HG03469 (cell line): ENCODE data around the gene FAM170A.

Experiments used
- ATAC-seq: cut with Tn5 transposase; IDR thresholded peaks from one replicate; pipeline ENCODE4 v1.9.1; 2021; ENCODE audit warnings: mild to moderate bottlenecking, moderate library complexity, moderate number of reproducible peaks; ENCODE audit not compliant: unreplicated experiment

FAM170A gene

DNA sequence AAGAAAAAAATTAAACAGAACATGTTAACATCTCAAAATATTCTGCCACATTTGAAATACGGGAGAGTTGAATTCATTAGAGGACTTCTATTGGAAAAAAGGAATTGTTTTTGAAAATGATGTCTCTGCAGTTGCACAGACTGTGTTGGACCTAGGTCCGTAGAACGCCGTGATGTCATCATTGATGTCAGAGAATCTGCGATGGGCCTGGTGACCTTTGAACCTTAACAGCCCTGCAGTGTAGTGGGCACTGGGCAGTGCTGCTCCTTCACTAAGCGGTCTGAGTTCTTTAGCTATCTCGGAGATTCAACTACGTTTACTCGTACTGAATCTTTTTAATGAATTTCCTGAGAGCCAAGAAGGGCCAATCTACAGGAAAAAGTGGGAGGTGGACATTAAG is at the start of gene FAM170A:
Gene FAM170A, plus strand, starts transcription at position 220 of the 400 bp plus-strand sequence. CDS start 211 bp downstream, outside the sequence.
- ATAC-seq, result no peak

DNA sequence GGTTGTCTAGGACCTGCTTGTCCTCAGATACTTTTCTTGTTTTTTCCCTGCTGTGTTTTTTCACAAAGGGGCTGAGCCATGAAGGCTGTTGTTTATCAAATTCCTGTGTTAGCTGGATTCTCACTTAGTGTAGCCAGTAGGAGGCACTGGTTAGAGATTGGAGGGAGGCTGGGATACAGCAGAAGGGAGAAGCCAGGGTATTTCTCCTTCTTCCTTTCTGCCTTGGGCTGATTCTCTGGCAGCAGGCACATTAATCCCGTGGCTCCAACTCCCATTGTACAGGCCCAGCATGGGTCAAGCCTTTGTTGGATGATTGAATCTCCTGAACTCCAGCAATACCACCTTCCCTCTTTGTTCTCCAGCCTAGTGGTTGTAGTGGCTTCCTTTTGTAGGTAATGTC is 46.4 kb upstream of the FAM170A start:
- ATAC-seq, result no peak

- peak; percentile 78 for ATAC-seq
Measured at GRCh38 chr5:119583684-119584083, 45.7 kb upstream of the FAM170A start.

GRCh38 chr5:119596046-119596445 is 33.3 kb upstream of the FAM170A start:
- no peak for ATAC-seq

DNA sequence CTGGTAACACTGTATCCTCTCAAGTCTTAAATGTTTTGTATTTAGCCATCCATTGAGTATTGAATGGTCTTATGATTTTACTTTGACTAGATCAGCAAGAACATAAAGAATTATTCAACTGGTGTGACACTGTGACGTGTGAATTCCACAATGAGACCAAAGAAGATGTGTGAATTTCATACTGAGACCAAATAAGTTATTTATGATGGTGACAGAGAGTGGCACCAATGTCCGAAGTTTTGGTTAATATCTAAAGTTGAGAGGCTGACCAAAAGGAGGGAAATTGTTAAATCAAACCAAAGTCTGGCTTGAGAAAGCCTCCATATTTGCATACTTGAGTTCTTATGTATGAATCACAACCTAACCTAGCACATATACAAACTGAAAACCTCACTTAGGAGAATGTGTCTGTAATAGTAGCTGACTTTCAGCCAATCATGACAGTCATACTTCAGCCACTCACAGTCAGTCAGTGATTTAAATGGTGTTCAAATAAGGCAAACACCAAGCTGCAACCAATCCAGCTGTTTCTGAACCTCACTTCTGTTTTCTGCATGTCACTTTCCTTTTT is 31.5 kb upstream of the FAM170A start:
- no peak for ATAC-seq

GRCh38 chr5:119613937-119614336 is 15.4 kb upstream of the FAM170A start:
- ATAC-seq, result no peak

- no peak for ATAC-seq
Measured at GRCh38 chr5:119614838-119615237, 14.5 kb upstream of the FAM170A start.

- no peak for ATAC-seq
Measured at GRCh38 chr5:119626086-119626485, 3.3 kb upstream of the FAM170A start.

DNA sequence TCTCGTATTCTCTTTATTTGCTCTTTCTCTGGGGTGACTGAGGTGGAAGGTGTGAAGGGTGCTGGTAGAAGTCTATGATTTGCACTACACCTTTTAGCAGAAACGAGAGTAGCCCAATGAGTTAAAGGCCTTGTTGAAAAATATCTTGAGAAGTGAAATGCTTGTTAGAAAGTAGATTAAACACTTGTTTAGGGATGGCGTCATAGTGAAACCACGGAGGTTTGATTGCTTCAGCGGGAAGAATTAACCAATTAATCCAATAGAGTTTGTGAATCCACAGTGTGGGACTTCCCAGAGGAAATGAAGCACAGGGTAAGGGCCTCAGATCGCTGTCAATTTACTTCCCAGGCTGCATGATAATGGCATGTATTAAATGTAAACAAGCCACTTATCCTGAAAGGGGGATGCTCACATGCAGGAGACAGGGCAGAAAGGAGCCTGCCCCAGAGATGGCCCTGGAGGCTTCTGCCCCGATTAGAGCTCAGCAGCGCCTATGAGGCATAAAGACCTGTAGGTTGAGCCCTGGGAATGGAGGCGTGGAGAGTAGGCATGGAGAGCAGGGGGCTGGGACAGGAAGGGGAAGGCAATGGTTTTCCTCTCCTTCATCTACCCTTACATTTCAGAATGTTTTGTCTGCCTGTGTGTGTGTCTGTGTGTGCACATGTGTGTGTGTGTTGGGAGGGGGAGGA is 1.5 kb downstream of the FAM170A start:
- no peak for ATAC-seq

- ATAC-seq, result peak; percentile 45
Measured at GRCh38 chr5:119631660-119632059, 2.3 kb downstream of the FAM170A start.

DNA sequence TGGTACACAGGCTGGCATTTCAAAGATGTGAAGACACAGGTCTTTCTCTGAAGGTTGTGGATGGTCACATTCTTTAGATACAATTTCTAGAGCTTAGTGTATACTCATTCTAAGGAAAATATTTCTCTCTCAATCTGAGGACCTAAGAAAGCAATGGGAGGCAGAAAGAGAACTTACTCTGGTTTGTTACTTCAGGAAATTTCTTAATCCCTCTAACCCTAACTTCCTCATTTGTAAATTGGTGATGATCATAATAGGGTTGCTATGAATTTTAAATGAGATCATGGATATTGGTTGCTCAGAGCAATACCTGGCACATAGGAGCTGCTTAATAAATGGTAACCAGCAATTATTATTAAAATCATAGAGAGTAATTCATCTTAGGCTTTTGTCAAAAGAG is 22.1 kb downstream of the FAM170A start:
- ATAC-seq, result no peak

DNA sequence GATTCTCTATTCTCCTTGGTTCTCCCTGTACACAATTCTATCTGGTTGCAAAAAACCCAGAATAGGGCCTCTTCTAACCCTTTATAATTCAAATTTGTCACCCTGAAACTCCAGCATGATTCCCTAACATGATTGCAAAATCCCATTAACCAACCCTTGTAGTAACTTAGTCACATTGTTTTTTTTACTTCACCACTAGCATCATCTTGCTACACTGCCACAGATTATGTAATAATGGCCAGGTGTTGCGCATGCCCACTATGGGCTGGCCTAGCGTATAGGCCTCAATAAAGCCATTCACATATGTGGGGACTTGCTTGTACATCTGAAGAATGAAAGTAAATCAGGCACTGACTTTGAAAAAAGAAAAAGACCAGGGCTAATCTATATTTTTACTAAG is 25.7 kb downstream of the FAM170A start:
- ATAC-seq, result no peak

DNA sequence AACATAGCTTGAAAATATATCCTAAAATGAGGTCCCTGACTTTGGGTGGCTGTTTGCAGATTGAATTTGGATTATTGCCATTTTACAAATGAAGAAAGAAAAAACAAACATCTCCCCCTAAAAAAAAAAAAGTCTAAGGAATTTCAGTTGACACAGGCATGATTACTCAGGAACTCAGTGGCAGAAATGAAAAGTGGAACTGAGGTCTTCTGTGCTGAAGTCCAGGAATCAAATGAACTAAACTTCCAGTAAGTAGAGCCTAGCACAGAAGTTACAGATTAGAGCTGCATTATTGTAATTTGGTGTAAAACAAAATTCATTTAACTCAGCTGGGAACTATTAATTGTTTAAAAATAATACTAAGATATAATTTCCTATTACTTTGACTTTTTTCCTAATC is 26.7 kb downstream of the FAM170A start:
- no peak for ATAC-seq

- no peak for ATAC-seq
Measured at GRCh38 chr5:119666542-119666941, 37.2 kb downstream of the FAM170A start.

GRCh38 chr5:119678351-119679028 is 49.1 kb downstream of the FAM170A start:
- no peak for ATAC-seq

DNA sequence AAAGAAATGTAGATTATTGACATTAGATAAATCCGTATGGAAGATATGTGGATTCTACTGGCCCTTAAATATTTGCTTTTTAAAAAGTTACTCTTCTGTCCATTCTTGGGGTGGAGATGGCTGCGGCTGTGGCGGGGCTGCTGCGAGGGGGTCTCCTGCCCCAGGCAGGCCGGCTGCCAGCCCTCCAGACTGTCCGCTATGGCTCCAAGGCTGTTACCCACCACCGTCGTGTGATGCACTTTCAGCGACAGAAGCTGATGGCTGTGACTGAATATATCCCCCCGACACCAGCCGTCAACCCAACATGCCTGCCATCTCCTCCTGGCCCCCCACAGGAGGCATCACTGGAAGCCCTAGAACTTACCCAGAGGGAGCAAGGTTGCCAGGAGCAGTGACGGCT is 50.7 kb downstream of the FAM170A start:
- ATAC-seq, result no peak

DNA sequence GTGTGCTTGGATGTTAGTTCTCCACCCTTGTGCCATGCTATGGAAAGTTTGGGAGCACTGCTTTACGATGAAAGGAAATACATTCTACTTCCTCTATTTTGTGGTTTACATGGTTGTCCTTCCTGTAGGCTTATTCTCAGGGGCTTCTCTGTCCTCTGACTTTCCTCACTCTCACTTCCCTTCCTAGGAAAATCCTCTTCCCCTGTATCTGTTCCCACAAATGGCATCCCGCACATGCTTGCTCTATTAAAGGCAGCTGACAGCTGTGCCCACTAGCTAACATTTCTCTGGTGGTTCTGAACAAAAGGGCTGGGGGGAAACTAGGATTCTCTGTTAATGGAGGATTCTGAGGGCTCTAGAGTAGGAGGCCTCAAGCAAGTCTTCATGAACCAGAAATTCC is 52.4 kb downstream of the FAM170A start:
- ATAC-seq, result no peak

GRCh38 chr5:119682372-119682771 is 53.0 kb downstream of the FAM170A start:
- ATAC-seq, result no peak
